AG10803 (cell line): ENCODE measurements around the gene HIGD2B.
"Not testable (repeated sequence)": the region's sequence is repeated elsewhere in the genome, so short reads cannot be mapped to it uniquely, and the experiment has no call there.

ENCODE experiments used
- DNase-seq: peaks from one replicate; pipeline ENCODE4 v3.0.0; 2010; ENCODE audit warnings: low read depth
- H3K4me3 ChIP-seq: 2 replicates; pipeline ENCODE4 v1.5.1; 2011; ENCODE audit warnings: mild to moderate bottlenecking, low read length, control low read depth
- CTCF ChIP-seq: conservative IDR thresholded peaks from 2 replicates; pipeline ENCODE4 v1.5.1; 2011; ENCODE audit warnings: mild to moderate bottlenecking, low read length, control low read depth, inconsistent platforms

The HIGD2B gene

GRCh38 chr15:72671525-72671924 lies 14.5 kb downstream of the HIGD2B start:
- DNase-seq = no peak
- H3K4me3 ChIP-seq = no peak overlapping the region
- TF ChIP-seq CTCF = no peak

- DNase-seq = peak; percentile 37
- peak; percentile 69 for TF ChIP-seq CTCF
- H3K4me3 ChIP-seq = not testable (repeated sequence)
These were observed 15.2 kb downstream of the HIGD2B start for GRCh38 chr15:72670656-72671352.

GRCh38 chr15:72669803-72670202 lies 16.2 kb downstream of the HIGD2B start:
- DNase-seq, H3K4me3 ChIP-seq: not testable (repeated sequence)

- H3K4me3 ChIP-seq, DNase-seq: not testable (repeated sequence)
These were observed 20.3 kb downstream of the HIGD2B start for GRCh38 chr15:72665706-72666105.

- not testable (repeated sequence) for DNase-seq, H3K4me3 ChIP-seq
These were observed 22.1 kb downstream of the HIGD2B start for GRCh38 chr15:72663931-72664330.

- H3K4me3 ChIP-seq, DNase-seq: not testable (repeated sequence)
These were observed 24.9 kb downstream of the HIGD2B start for GRCh38 chr15:72661081-72661480.

GRCh38 chr15:72656014-72656413 lies 30.0 kb downstream of the HIGD2B start:
- not testable (repeated sequence) for DNase-seq, H3K4me3 ChIP-seq

- not testable (repeated sequence) for H3K4me3 ChIP-seq, DNase-seq
These were observed 31.6 kb downstream of the HIGD2B start, which contains the start of gene GOLGA6B for GRCh38 chr15:72654397-72654796. Gene GOLGA6B (plus strand): TSS chr15:72654697. CDS start chr15:72654738, 41 bp downstream.

GRCh38 chr15:72648631-72649253 lies 37.2 kb downstream of the HIGD2B start:
- not testable (repeated sequence) for H3K4me3 ChIP-seq, DNase-seq

GRCh38 chr15:72642271-72642670 lies 43.7 kb downstream of the HIGD2B start:
- not testable (repeated sequence) for H3K4me3 ChIP-seq, DNase-seq

GRCh38 chr15:72639759-72640483 lies 46.1 kb downstream of the HIGD2B start:
- DNase-seq, H3K4me3 ChIP-seq: not testable (repeated sequence)

- peak; percentile 76 for DNase-seq
- peak overlapping the region; percentile 44 for H3K4me3 ChIP-seq
These were observed 49.3 kb downstream of the HIGD2B start for GRCh38 chr15:72636519-72637282.

- H3K4me3 ChIP-seq, DNase-seq: not testable (repeated sequence)
These were observed 56.9 kb downstream of the HIGD2B start for GRCh38 chr15:72629068-72629570.
